ENCODE results near the gene CLCN1. TPM values are rescaled to one million over a fixed set of nuclear protein-coding genes. Genes with fewer than 3 reads are reported as not detected.

CLCN1 gene
- total and polyA plus RNA-seq, 2 of the 4 experiments (the other 2 are of a cell fraction) = not detected

GRCh38 chr7:143379611-143380259 lies 63.8 kb downstream of the CLCN1 start:
- Histone ChIP-seq H3K79me1 (ENCODE audit: low read depth in 1 of 2, low read length in 2 of 2) (peaks cover 9 to 44% of the 10 kb centered on the region in 2 experiments; a peak in 3 of 4 replicates), H4K5ac (ENCODE audit: low read depth, low read length) (peak overlapping the region; percentile 6), H3K9me3 (ENCODE audit: control insufficient read depth, insufficient read depth, low read length) (no peaks in the 10 kb centered on the region), H4K91ac (ENCODE audit: insufficient read depth, low read depth, low read length) (peak overlapping the region; percentile 80), H3K56ac (ENCODE audit: extremely low read depth, insufficient read depth, low read length) (peak overlapping the region; percentile 92), H2BK15ac (ENCODE audit: low read depth, low read length) (peak overlapping the region; percentile 42; the same call in 2 of the 3 replicates), H3K4me1 (ENCODE audit: control insufficient read depth, insufficient read depth, low read length) (peaks cover 27% of the 10 kb centered on the region), H4K8ac (ENCODE audit: low read depth in 2 of 2, low read length in 2 of 2) (peak overlapping the region; percentile 86 to 98), H3K18ac (ENCODE audit: low read depth, low read length) (peak overlapping the region; percentile 19), H3K27ac (ENCODE audit: insufficient read depth, low read length) (peak overlapping the region; percentile 100), H3K4me2 (ENCODE audit: low read depth, low read length) (peak overlapping the region; percentile 93), H4K20me1 (ENCODE audit: insufficient read depth, low read length) (peaks cover 30% of the 10 kb centered on the region), H2BK5ac (ENCODE audit: low read depth, low read length, poor library complexity, severe bottlenecking) (peak overlapping the region; percentile 65), H2AK5ac (ENCODE audit: low read depth, low read length) (peak overlapping the region; percentile 98), H3K4me3 (ENCODE audit: insufficient read depth, low read depth, low read length) (peak overlapping the region; percentile 68), H3K4ac (ENCODE audit: low read depth, low read length) (peak overlapping the region; percentile 92), H2AFZ (replicated peaks; ENCODE audit: low read length, poor library complexity) (peak overlapping the region; percentile 71), H2AK9ac (replicated peaks; ENCODE audit: low read depth, low read length, poor library complexity) (peak overlapping the region; percentile 73), H3K27me3 (ENCODE audit: control insufficient read depth, insufficient read depth, low read length) (no peaks in the 10 kb centered on the region), H2BK20ac (ENCODE audit: low read depth, low read length) (peak overlapping the region; percentile 64), H3K23ac (ENCODE audit: low read depth, low read length) (peak overlapping the region; percentile 83), H3K9ac (ENCODE audit: low read depth, low read length) (peak overlapping the region; percentile 85), H3K14ac (replicated peaks; ENCODE audit: low read depth, low read length) (peak overlapping the region; percentile 80), H3K36me3 (ENCODE audit: control insufficient read depth, insufficient read depth, low read length) (peaks cover 24% of the 10 kb centered on the region), H2BK120ac (ENCODE audit: low read depth, low read length) (peak overlapping the region; percentile 79), H3K9me1 (ENCODE audit: insufficient read depth, low read length) (peaks cover 23% of the 10 kb centered on the region)
- dilution Hi-C loops (cut with HindIII; ENCODE audit: low sequenced_read_pairs, unreplicated experiment) (no loop called here), intact Hi-C loops (cut with micrococcal nuclease) (loop anchor here (1.0 to 5.0 kb wide), 3 partner anchors 91 to 817 kb away; partner anchors contain the start of gene CASP2), in situ Hi-C loops (cut with MboI; ENCODE audit: low sequenced_read_pairs) (no loop called here)
- ATAC-seq (ENCODE audit: low read depth) (no peak), DNase-seq (no peak)
- WGBS, 2 experiments (ENCODE audit: extremely low coverage in 2 of 2, insufficient read length in 1 of 2) = 25% methylated on average over 7 of the region's 15 CpGs; no CpG with 5 or more reads in 1 of the 2 experiments
- ChIA-PET CTCF (interaction anchor here (0.6 to 2.1 kb wide), 11 partner anchors 17 to 1011 kb away, joined by 3 to 12 read pairs (median 5); partner anchors contain the start of genes FAM131B and GSTK1), POLR2A (ENCODE audit: unreplicated experiment) (no interaction called here)
- BruUV-seq (replicated peaks) = no TSS peak
- TF ChIP-seq ELK1 (IDR thresholded peaks at IDR 0.05; ENCODE audit: borderline replicate concordance, low read depth, low read length) = no peak

All from IMR-90 (cell line).